CD4-positive, alpha-beta T cell treated with Interleukin-4 for 1 hour (primary cell): ENCODE data around the gene CDH15.
A peak's percentile ranks its signal among the peaks of the same experiment; 100 is the strongest.

Experiments used
- DNase-seq, 2 donors: peaks; one replicate each; pipeline ENCODE4 v3.0.0-alpha.2; 2020 to 2022

The CDH15 gene

GRCh38 chr16:89171216-89172170 is at the start of gene CDH15:
CDH15 (plus strand) TSS chr16:89171748; CDS start chr16:89171832, 84 bp downstream.
- DNase-seq, result peak; percentile 97 to 98

- DNase-seq, result peak; percentile 73 to 79
These were observed 49.2 kb upstream of the CDH15 start for GRCh38 chr16:89122322-89122851.

- DNase-seq, result no peak
These were observed 48.3 kb upstream of the CDH15 start for GRCh38 chr16:89123001-89123830.

GRCh38 chr16:89123831-89124100 is 47.8 kb upstream of the CDH15 start:
- no peak for DNase-seq

GRCh38 chr16:89129378-89129777 is 42.2 kb upstream of the CDH15 start:
- DNase-seq, result no peak

GRCh38 chr16:89130448-89130847 is 41.1 kb upstream of the CDH15 start:
- DNase-seq, result no peak

- no peak for DNase-seq
These were observed 39.8 kb upstream of the CDH15 start for GRCh38 chr16:89131783-89132182.

- DNase-seq, result no peak
These were observed 39.1 kb upstream of the CDH15 start for GRCh38 chr16:89132194-89133005.

GRCh38 chr16:89133457-89134127 is 38.0 kb upstream of the CDH15 start:
- no peak for DNase-seq

- DNase-seq, result no peak
These were observed 37.3 kb upstream of the CDH15 start for GRCh38 chr16:89134269-89134668.

- no peak for DNase-seq
These were observed 36.4 kb upstream of the CDH15 start for GRCh38 chr16:89135166-89135565.

GRCh38 chr16:89135971-89136765 is 35.4 kb upstream of the CDH15 start:
- no peak for DNase-seq

GRCh38 chr16:89136931-89137330 is 34.6 kb upstream of the CDH15 start:
- DNase-seq, result no peak

- DNase-seq, result no peak
These were observed 33.7 kb upstream of the CDH15 start for GRCh38 chr16:89137666-89138512.

GRCh38 chr16:89138513-89138795 is 33.1 kb upstream of the CDH15 start:
- DNase-seq, result no peak

GRCh38 chr16:89138843-89139520 is 32.6 kb upstream of the CDH15 start:
- no peak for DNase-seq

GRCh38 chr16:89139907-89140361 is 31.6 kb upstream of the CDH15 start:
- DNase-seq, result no peak

GRCh38 chr16:89140401-89140800 is 31.1 kb upstream of the CDH15 start:
- no peak for DNase-seq

- no peak for DNase-seq
These were observed 30.3 kb upstream of the CDH15 start for GRCh38 chr16:89140981-89141883.
